Measurements from ENCODE around the gene SGK2.

SGK2 gene

DNA sequence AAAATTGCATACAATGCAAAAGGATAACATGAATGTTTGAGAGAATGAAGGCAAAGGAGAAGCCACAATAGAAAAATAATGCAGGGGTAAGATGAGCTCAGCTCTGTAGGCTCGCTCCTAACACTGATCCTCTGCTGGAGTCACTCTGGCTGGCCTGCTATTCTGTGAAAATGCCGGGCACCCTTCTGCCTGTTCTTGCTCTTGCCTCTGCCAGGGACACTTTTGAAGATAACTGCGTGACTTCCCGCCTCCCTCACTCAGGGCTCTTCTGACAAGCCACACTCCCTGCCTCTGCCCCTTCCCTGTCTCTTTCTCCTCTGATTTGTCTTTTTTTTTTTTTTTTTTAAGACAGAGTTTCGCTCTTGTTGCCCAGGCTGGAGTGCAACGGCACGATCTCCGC is 72.8 kb downstream of the SGK2 start:
- DNase-seq = no peak
